HFFc6 (cell line): ENCODE data around the gene ZNF827. TPM values are rescaled to one million over a fixed set of nuclear protein-coding genes. Genes with fewer than 3 reads are reported as not detected.
A peak's percentile ranks its signal among the peaks of the same experiment; 100 is the strongest.

Experiments
- DNase-seq: peaks from one replicate; pipeline ENCODE4 v3.0.0-alpha.2; 2018
- H3K27ac Mint-ChIP-seq: 2 replicates; pipeline ENCODE4 v1.8.0; 2020; ENCODE audit warnings: mild to moderate bottlenecking, mixed read lengths
- H3K27me3 Mint-ChIP-seq: 2 replicates; pipeline ENCODE4 v1.8.0; 2021; ENCODE audit warnings: mild to moderate bottlenecking, moderate library complexity, mixed read lengths; ENCODE audit not compliant: insufficient read depth
- H3K36me3 Mint-ChIP-seq: 2 replicates; pipeline ENCODE4 v1.8.0; 2021; ENCODE audit warnings: low read depth, mixed read lengths
- H3K4me1 Mint-ChIP-seq: 2 replicates; pipeline ENCODE4 v1.8.0; 2020; ENCODE audit warnings: low read depth, mixed read lengths
- H3K4me3 Mint-ChIP-seq: 2 replicates; pipeline ENCODE4 v1.8.0; 2020; ENCODE audit warnings: mild to moderate bottlenecking, moderate library complexity, mixed read lengths
- H3K9me3 Mint-ChIP-seq: 2 replicates; pipeline ENCODE4 v1.8.0; 2020; ENCODE audit warnings: mild to moderate bottlenecking, mixed read lengths
- total RNA-seq, 6 experiments: library from RNA; stranded (reverse); fragmentation: NEBNext Ultra II Directional; extraction: Animal tissue kit (Norgen Biotek cat#: 25700); gene quantifications; 2 replicates in 1 of 6; 3 replicates in 5 of 6; pipeline ENCODE4 v1.2.3, GENCODE V29; 2021
- TF ChIP-seq, protein P1 (sequence below): fragments of 200-600 bp; sonication (generic); IDR thresholded peaks from 2 replicates; pipeline ENCODE4 v1.5.0; 2021; ENCODE audit warnings: antibody characterized with exemption, mild to moderate bottlenecking

Gene ZNF827
- total RNA-seq, 6 experiments from 2014 or later = 15.8 to 22.4 (median 17.6) TPM

DNA sequence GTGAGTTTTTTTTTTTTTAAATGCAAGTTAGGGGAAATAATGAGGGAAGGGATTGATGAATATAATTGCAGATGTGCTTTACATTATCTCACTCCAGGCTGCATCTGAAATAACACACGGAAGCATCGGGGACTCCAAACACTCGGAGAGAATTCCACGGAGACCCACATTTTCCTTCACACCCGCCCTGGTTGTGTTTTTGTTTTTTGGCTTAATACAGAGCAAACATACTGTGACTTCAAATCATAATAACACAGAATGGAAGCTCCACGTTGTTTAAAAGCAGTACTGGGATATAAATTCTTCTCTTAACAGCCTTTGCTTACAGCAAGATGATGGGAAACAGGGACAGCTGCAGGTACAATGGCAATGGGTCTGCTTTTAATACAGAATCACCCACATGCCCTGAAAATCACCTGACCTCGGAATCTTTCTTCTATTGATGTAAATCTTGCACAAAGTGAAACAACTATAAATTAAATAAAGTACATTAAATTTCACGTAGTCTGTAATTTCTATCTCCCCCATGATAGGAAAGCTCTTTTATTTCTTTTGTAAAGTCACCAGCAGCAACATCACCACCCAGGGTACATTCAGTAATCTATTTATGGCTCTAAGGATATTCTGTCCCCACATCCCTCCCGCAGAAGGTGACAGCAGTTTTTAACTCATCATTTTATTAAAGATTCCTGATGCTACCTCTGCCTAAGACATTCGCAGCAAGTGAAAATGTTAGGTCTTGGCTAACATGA is 119.3 kb downstream of the ZNF827 start:
- H3K27ac Mint-ChIP-seq = no peak overlapping the region
- peaks cover 67% of the 10 kb centered on the region for H3K4me1 Mint-ChIP-seq
- no peaks in the 10 kb centered on the region for H3K27me3 Mint-ChIP-seq
- no peak for DNase-seq
- H3K36me3 Mint-ChIP-seq = peaks cover 35% of the 10 kb centered on the region
- H3K9me3 Mint-ChIP-seq = no peaks in the 10 kb centered on the region
- H3K4me3 Mint-ChIP-seq = no peak overlapping the region
- TF ChIP-seq, protein P1, sequence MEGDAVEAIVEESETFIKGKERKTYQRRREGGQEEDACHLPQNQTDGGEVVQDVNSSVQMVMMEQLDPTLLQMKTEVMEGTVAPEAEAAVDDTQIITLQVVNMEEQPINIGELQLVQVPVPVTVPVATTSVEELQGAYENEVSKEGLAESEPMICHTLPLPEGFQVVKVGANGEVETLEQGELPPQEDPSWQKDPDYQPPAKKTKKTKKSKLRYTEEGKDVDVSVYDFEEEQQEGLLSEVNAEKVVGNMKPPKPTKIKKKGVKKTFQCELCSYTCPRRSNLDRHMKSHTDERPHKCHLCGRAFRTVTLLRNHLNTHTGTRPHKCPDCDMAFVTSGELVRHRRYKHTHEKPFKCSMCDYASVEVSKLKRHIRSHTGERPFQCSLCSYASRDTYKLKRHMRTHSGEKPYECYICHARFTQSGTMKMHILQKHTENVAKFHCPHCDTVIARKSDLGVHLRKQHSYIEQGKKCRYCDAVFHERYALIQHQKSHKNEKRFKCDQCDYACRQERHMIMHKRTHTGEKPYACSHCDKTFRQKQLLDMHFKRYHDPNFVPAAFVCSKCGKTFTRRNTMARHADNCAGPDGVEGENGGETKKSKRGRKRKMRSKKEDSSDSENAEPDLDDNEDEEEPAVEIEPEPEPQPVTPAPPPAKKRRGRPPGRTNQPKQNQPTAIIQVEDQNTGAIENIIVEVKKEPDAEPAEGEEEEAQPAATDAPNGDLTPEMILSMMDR = no peak

DNA sequence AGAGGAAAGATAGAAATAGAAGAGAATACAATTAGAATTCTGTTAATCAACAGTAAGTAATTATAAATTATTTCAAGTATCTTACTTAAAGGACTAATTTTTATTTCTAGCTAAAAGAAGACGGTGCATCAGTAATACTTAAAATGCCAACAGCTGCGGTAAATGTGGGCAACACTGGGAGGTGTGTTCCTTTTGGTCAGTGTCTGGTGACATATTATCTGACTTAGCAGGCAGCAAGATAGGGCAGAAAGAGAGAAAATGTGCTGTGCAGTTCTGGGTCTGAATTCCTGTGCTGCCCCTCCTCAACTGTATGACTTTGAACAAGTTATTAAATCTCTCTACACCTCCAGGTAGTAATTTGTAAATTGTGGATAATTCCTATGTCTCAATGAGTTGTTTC is 120.6 kb downstream of the ZNF827 start:
- H3K27me3 Mint-ChIP-seq = no peaks in the 10 kb centered on the region
- H3K27ac Mint-ChIP-seq = no peak overlapping the region
- peaks cover 46% of the 10 kb centered on the region for H3K36me3 Mint-ChIP-seq
- H3K4me3 Mint-ChIP-seq = no peak overlapping the region
- no peak for DNase-seq
- TF ChIP-seq, protein P1 = no peak
- H3K4me1 Mint-ChIP-seq = peaks cover 61% of the 10 kb centered on the region
- H3K9me3 Mint-ChIP-seq = no peaks in the 10 kb centered on the region

DNA sequence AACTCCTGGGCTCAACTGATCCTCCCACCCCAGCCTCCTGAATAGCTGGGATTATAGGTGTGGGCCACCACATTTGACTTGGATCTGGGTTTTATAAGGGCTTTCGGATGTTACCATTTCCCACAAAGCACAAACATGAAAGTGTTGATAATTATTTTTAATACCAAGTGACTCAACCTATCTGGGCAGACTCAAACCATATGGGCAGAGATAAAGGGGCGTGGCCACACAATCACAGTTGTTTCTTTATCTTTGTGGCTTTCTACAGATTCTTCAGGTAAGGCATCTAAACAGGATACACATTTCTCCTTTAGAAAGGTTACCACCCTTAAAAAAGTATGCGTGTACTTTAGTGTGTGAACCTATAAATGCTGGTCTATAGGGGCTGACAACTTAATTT is 122.5 kb downstream of the ZNF827 start:
- H3K4me3 Mint-ChIP-seq = no peak overlapping the region
- no peak for DNase-seq
- TF ChIP-seq, protein P1 = no peak
- H3K36me3 Mint-ChIP-seq = peaks cover 52% of the 10 kb centered on the region
- peak overlapping the region; percentile 70 for H3K27ac Mint-ChIP-seq
- no peaks in the 10 kb centered on the region for H3K27me3 Mint-ChIP-seq
- peaks cover 45% of the 10 kb centered on the region for H3K4me1 Mint-ChIP-seq
- H3K9me3 Mint-ChIP-seq = no peaks in the 10 kb centered on the region; the same call in 1 of the 2 replicates

DNA sequence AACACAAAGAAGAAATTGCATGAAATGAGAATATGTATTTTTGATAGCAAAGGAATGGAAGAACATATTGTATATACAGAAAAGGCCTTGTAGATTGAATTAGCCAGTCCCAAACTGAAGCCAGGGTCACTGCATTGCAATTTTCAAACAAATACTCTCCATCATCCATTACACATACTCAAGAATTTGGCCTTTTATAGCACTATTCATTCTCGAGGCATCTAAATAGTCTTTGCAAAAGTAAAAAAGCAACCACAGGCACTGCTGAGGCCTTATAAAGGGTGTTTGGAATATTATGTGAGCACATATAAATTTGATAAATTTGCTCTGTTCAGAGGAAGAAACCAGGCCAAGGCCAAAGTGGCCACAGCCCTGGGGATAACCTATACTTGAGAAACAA is 123.0 kb downstream of the ZNF827 start:
- H3K9me3 Mint-ChIP-seq = peaks cover 3% of the 10 kb centered on the region
- H3K27ac Mint-ChIP-seq = peak overlapping the region; percentile 70
- DNase-seq = peak; percentile 68
- TF ChIP-seq, protein P1 = no peak
- H3K27me3 Mint-ChIP-seq = no peaks in the 10 kb centered on the region
- H3K36me3 Mint-ChIP-seq = peaks cover 56% of the 10 kb centered on the region
- H3K4me3 Mint-ChIP-seq = no peak overlapping the region
- H3K4me1 Mint-ChIP-seq = peaks cover 40% of the 10 kb centered on the region

DNA sequence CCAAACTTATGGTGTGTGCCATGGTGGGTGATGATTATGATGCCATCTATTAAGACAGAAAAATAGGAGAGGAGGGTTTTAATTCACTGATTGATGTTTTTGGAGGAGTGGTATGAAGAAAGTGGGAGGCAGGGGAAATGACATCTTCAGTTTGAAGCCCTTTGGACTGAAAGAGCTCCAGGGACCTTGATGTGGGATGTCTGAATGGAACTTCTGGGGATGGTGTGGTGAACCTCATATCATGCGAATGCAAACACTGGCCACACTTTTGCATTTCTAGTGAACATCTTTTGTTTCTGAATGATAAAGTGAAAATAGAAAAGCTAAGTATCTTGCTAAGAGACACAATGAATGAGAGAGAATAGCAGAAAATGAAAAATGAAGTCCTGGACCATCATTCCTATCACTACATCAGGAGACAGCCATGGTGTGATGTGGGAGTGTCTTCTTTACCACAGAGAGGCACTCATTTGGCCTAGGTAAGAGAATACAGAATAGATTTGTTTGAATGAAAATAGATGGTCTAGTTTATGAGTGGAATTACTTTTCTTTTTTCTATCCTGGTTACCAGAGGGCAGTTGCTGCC is 123.5 kb downstream of the ZNF827 start:
- peak overlapping the region; percentile 70 for H3K27ac Mint-ChIP-seq
- H3K27me3 Mint-ChIP-seq = no peaks in the 10 kb centered on the region
- TF ChIP-seq, protein P1 = no peak
- peaks cover 8% of the 10 kb centered on the region for H3K9me3 Mint-ChIP-seq
- peaks cover 42% of the 10 kb centered on the region for H3K4me1 Mint-ChIP-seq
- no peak overlapping the region for H3K4me3 Mint-ChIP-seq
- H3K36me3 Mint-ChIP-seq = peaks cover 61% of the 10 kb centered on the region
- no peak for DNase-seq
